HK-2 (cell line): Measurements from ENCODE around the gene PRXL2A.
"Not testable (repeated sequence)": the region's sequence is repeated elsewhere in the genome, so short reads cannot be mapped to it uniquely, and the experiment has no call there.

Experiments used
- DNase-seq: peaks from one replicate; pipeline ENCODE4 v3.0.0-alpha.2; 2018; ENCODE audit not compliant: unreplicated experiment

PRXL2A gene

GRCh38 chr10:80411267-80411668 is 2.9 kb downstream of the PRXL2A start:
- DNase-seq, result peak; percentile 40

GRCh38 chr10:80411681-80412220 is 3.4 kb downstream of the PRXL2A start:
- no peak for DNase-seq

- DNase-seq, result no peak
Observed at GRCh38 chr10:80412486-80412885, 4.1 kb downstream of the PRXL2A start.

- DNase-seq, result no peak
Observed at GRCh38 chr10:80413271-80413996, 5.1 kb downstream of the PRXL2A start.

- DNase-seq, result no peak
Observed at GRCh38 chr10:80414142-80414895, 6.0 kb downstream of the PRXL2A start.

- no peak for DNase-seq
Observed at GRCh38 chr10:80415734-80416478, 7.6 kb downstream of the PRXL2A start.

GRCh38 chr10:80416479-80417098 is 8.2 kb downstream of the PRXL2A start:
- DNase-seq, result no peak

- DNase-seq, result not testable (repeated sequence)
Observed at GRCh38 chr10:80417256-80417655, 8.9 kb downstream of the PRXL2A start.

GRCh38 chr10:80421050-80421706 is 12.8 kb downstream of the PRXL2A start:
- no peak for DNase-seq

- no peak for DNase-seq
Observed at GRCh38 chr10:80421707-80422536, 13.6 kb downstream of the PRXL2A start.

GRCh38 chr10:80425901-80426300 is 17.6 kb downstream of the PRXL2A start:
- no peak for DNase-seq

- DNase-seq, result no peak
Observed at GRCh38 chr10:80427541-80427940, 19.2 kb downstream of the PRXL2A start.

GRCh38 chr10:80429521-80429973 is 21.2 kb downstream of the PRXL2A start:
- DNase-seq, result peak; percentile 70

- DNase-seq, result no peak
Observed at GRCh38 chr10:80433134-80433533, 24.8 kb downstream of the PRXL2A start.

GRCh38 chr10:80436446-80437098 is 28.2 kb downstream of the PRXL2A start:
- no peak for DNase-seq

GRCh38 chr10:80437227-80437626 is 28.9 kb downstream of the PRXL2A start:
- DNase-seq, result no peak

- DNase-seq, result no peak
Observed at GRCh38 chr10:80441831-80442230, 33.5 kb downstream of the PRXL2A start.

GRCh38 chr10:80442879-80443278 is 34.5 kb downstream of the PRXL2A start:
- DNase-seq, result no peak

- peak; percentile 53 for DNase-seq
Observed at GRCh38 chr10:80443531-80443974, 35.2 kb downstream of the PRXL2A start.

GRCh38 chr10:80444124-80444523 is 35.8 kb downstream of the PRXL2A start:
- no peak for DNase-seq
